CD4-positive, CD25-positive, alpha-beta regulatory T cell (primary cell): ENCODE data around the gene BRINP3. TPM values are rescaled to one million over a fixed set of nuclear protein-coding genes. Genes with fewer than 3 reads are reported as not detected.

Experiments
- ATAC-seq, 2 donors: fragments of 150-1000 bp; cut with Tn5 transposase; one replicate each; pipeline ENCODE4 v1.10.0; 2021; ENCODE audit warnings: low read depth in 2 of 2, moderate number of reproducible peaks in 2 of 2, moderate library complexity in 1 of 2
- DNase-seq, 3 donors: peaks; one replicate each; pipeline versions ENCODE4 v3.0.0 to v3.0.0-alpha.2; 2012 to 2022; ENCODE audit warnings: mixed read lengths in 1 of 3
- H3K27ac ChIP-seq: one replicate; pipeline ENCODE4 v1.7.0; 2013; ENCODE audit warnings: mild to moderate bottlenecking, low read length; ENCODE audit not compliant: insufficient read depth, poor library complexity, severe bottlenecking
- H3K27me3 ChIP-seq: one replicate; pipeline ENCODE4 v1.7.0; 2013; ENCODE audit warnings: low read length; ENCODE audit not compliant: control insufficient read depth, insufficient read depth
- H3K36me3 ChIP-seq: one replicate; pipeline ENCODE4 v1.7.0; 2013; ENCODE audit warnings: mild to moderate bottlenecking, low read length, moderate library complexity; ENCODE audit not compliant: control insufficient read depth, insufficient read depth
- H3K4me1 ChIP-seq: 2 replicates; pipeline ENCODE4 v1.7.0; 2013; ENCODE audit warnings: mild to moderate bottlenecking, low read length; ENCODE audit not compliant: insufficient read depth, control insufficient read depth, poor library complexity, severe bottlenecking
- H3K4me3 ChIP-seq: one replicate; pipeline ENCODE4 v1.7.0; 2013; ENCODE audit warnings: low read depth, mild to moderate bottlenecking, low read length, moderate library complexity
- H3K9me3 ChIP-seq, 2 experiments: 1 replicate in 1 of 2; 2 replicates in 1 of 2; pipeline ENCODE4 v1.7.0; 2013; ENCODE audit warnings: low read length in 2 of 2, mild to moderate bottlenecking in 1 of 2, moderate library complexity in 1 of 2; ENCODE audit not compliant: control insufficient read depth in 2 of 2
- H3K27ac Mint-ChIP-seq, 3 donors: one replicate each; pipeline ENCODE4 v1.8.0; 2020 to 2022; ENCODE audit warnings: mild to moderate bottlenecking in 3 of 3, mixed read lengths in 3 of 3, moderate library complexity in 2 of 3
- H3K27me3 Mint-ChIP-seq: one replicate; pipeline ENCODE4 v1.8.0; 2022; ENCODE audit warnings: mild to moderate bottlenecking, mixed read lengths
- H3K36me3 Mint-ChIP-seq: one replicate; pipeline ENCODE4 v1.8.0; 2020; ENCODE audit warnings: mixed read lengths
- H3K4me1 Mint-ChIP-seq, 4 donors: one replicate each; pipeline ENCODE4 v1.8.0; 2020 to 2022; ENCODE audit warnings: mixed read lengths in 4 of 4, mild to moderate bottlenecking in 1 of 4
- H3K4me3 Mint-ChIP-seq, 4 donors: one replicate each; pipeline ENCODE4 v1.8.0; 2020 to 2022; ENCODE audit warnings: mild to moderate bottlenecking in 4 of 4, mixed read lengths in 4 of 4, moderate library complexity in 3 of 4
- H3K9me3 Mint-ChIP-seq, 7 donors: one replicate each; pipeline ENCODE4 v1.8.0; 2020 to 2022; ENCODE audit warnings: mixed read lengths in 7 of 7, mild to moderate bottlenecking in 3 of 7, moderate library complexity in 2 of 7
- polyA plus RNA-seq, 4 donors: library from polyadenylated mRNA; unstranded; fragments of 300-500 nt; fragmentation: Illumina TruSeq; gene quantifications; one replicate each; pipeline ENCODE4 v1.2.3, GENCODE V29; 2021
- total RNA-seq: library from RNA; stranded (reverse); gene quantifications from one replicate; pipeline ENCODE4 v1.2.3, GENCODE V29; 2022

The BRINP3 gene
- total and polyA plus RNA-seq, 5 donors from 2014 or later: not detected

- Mint-ChIP-seq H3K4me3 (no peak overlapping the region), H3K27ac (no peak overlapping the region), H3K36me3 (no peaks in the 10 kb centered on the region), H3K27me3 (peaks cover 4% of the 10 kb centered on the region), H3K9me3 (peaks cover 1 to 7% (median 3%) of the 10 kb centered on the region in 7 donors), H3K4me1 (no peaks in the 10 kb centered on the region)
- Histone ChIP-seq H3K9me3 (no peaks in the 10 kb centered on the region), H3K27me3 (no peaks in the 10 kb centered on the region), H3K4me1 (no peaks in the 10 kb centered on the region), H3K36me3 (no peaks in the 10 kb centered on the region), H3K4me3 (no peak overlapping the region), H3K27ac (no peak overlapping the region)
- DNase-seq (no peak), ATAC-seq (no peak)
These were observed 360.7 kb downstream of the BRINP3 start for GRCh38 chr1:190116921-190117320.

- no peak overlapping the region for H3K27ac Mint-ChIP-seq
- Histone ChIP-seq H3K9me3 (no peaks in the 10 kb centered on the region), H3K4me1 (no peaks in the 10 kb centered on the region), H3K27ac (no peak overlapping the region), H3K27me3 (no peaks in the 10 kb centered on the region), H3K36me3 (no peaks in the 10 kb centered on the region), H3K4me3 (no peak overlapping the region)
- H3K4me3 Mint-ChIP-seq: no peak overlapping the region
- peaks cover 0 to 21% (median 3%) of the 10 kb centered on the region in 7 donors for H3K9me3 Mint-ChIP-seq
- H3K36me3 Mint-ChIP-seq: no peaks in the 10 kb centered on the region
- no peaks in the 10 kb centered on the region for H3K27me3 Mint-ChIP-seq
- no peak for ATAC-seq
- no peaks in the 10 kb centered on the region for H3K4me1 Mint-ChIP-seq
- no peak for DNase-seq
These were observed 372.7 kb downstream of the BRINP3 start for GRCh38 chr1:190104961-190105360.

- H3K9me3 Mint-ChIP-seq: peaks cover 0 to 20% (median 5%) of the 10 kb centered on the region in 7 donors
- no peak for ATAC-seq
- no peaks in the 10 kb centered on the region for H3K36me3 Mint-ChIP-seq
- H3K4me1 Mint-ChIP-seq: no peaks in the 10 kb centered on the region
- Histone ChIP-seq H3K36me3 (no peaks in the 10 kb centered on the region), H3K4me3 (no peak overlapping the region), H3K27me3 (no peaks in the 10 kb centered on the region), H3K27ac (no peak overlapping the region), H3K4me1 (no peaks in the 10 kb centered on the region), H3K9me3 (peaks cover 0 to 3% of the 10 kb centered on the region in 2 experiments)
- DNase-seq: no peak
- no peak overlapping the region for H3K4me3 Mint-ChIP-seq
- H3K27me3 Mint-ChIP-seq: no peaks in the 10 kb centered on the region
- no peak overlapping the region for H3K27ac Mint-ChIP-seq
These were observed 374.8 kb downstream of the BRINP3 start for GRCh38 chr1:190102757-190103326.

- peaks cover 0 to 13% (median 5%) of the 10 kb centered on the region in 7 donors for H3K9me3 Mint-ChIP-seq
- no peaks in the 10 kb centered on the region for H3K36me3 Mint-ChIP-seq
- H3K27me3 ChIP-seq: no peaks in the 10 kb centered on the region
- no peaks in the 10 kb centered on the region for H3K4me1 ChIP-seq
- H3K4me1 Mint-ChIP-seq: no peaks in the 10 kb centered on the region
- H3K4me3 Mint-ChIP-seq: no peak overlapping the region
- no peaks in the 10 kb centered on the region for H3K27me3 Mint-ChIP-seq
- peaks cover 3 to 4% of the 10 kb centered on the region in 2 experiments for H3K9me3 ChIP-seq
- no peak overlapping the region for H3K27ac Mint-ChIP-seq
- no peaks in the 10 kb centered on the region for H3K36me3 ChIP-seq
- DNase-seq (no peak), ATAC-seq (no peak)
- no peak overlapping the region for H3K4me3 ChIP-seq
- no peak overlapping the region for H3K27ac ChIP-seq
These were observed 375.9 kb downstream of the BRINP3 start for GRCh38 chr1:190101756-190102155.

- no peaks in the 10 kb centered on the region for H3K36me3 ChIP-seq
- H3K27ac Mint-ChIP-seq: no peak overlapping the region
- no peak for DNase-seq
- no peak overlapping the region for H3K27ac ChIP-seq
- no peaks in the 10 kb centered on the region for H3K36me3 Mint-ChIP-seq
- H3K4me1 Mint-ChIP-seq: no peaks in the 10 kb centered on the region
- H3K27me3 ChIP-seq: no peaks in the 10 kb centered on the region
- no peak overlapping the region for H3K4me3 ChIP-seq
- peaks cover 3 to 4% of the 10 kb centered on the region in 2 experiments for H3K9me3 ChIP-seq
- H3K27me3 Mint-ChIP-seq: no peaks in the 10 kb centered on the region
- no peak for ATAC-seq
- H3K4me3 Mint-ChIP-seq: no peak overlapping the region
- peaks cover 0 to 13% (median 5%) of the 10 kb centered on the region in 7 donors for H3K9me3 Mint-ChIP-seq
- H3K4me1 ChIP-seq: no peaks in the 10 kb centered on the region
These were observed 378.9 kb downstream of the BRINP3 start for GRCh38 chr1:190098756-190099155.

- no peak overlapping the region for H3K4me3 Mint-ChIP-seq
- DNase-seq (no peak), ATAC-seq (no peak)
- no peak overlapping the region for H3K4me3 ChIP-seq
- H3K36me3 Mint-ChIP-seq: no peaks in the 10 kb centered on the region
- no peaks in the 10 kb centered on the region for H3K4me1 Mint-ChIP-seq
- no peaks in the 10 kb centered on the region for H3K27me3 Mint-ChIP-seq
- no peaks in the 10 kb centered on the region for H3K27me3 ChIP-seq
- H3K9me3 Mint-ChIP-seq: peaks cover 0 to 13% (median 4%) of the 10 kb centered on the region in 7 donors
- no peaks in the 10 kb centered on the region for H3K4me1 ChIP-seq
- no peak overlapping the region for H3K27ac Mint-ChIP-seq
- H3K36me3 ChIP-seq: no peaks in the 10 kb centered on the region
- H3K27ac ChIP-seq: no peak overlapping the region
- peaks cover 3 to 4% of the 10 kb centered on the region in 2 experiments for H3K9me3 ChIP-seq
These were observed 379.6 kb downstream of the BRINP3 start for GRCh38 chr1:190098107-190098506.

GRCh38 chr1:190095596-190095995, 382.1 kb downstream of the BRINP3 start:
- no peaks in the 10 kb centered on the region for H3K36me3 Mint-ChIP-seq
- no peaks in the 10 kb centered on the region for H3K4me1 Mint-ChIP-seq

GRCh38 chr1:190084552-190084951, 393.1 kb downstream of the BRINP3 start:
- Histone ChIP-seq H3K27me3 (no peaks in the 10 kb centered on the region), H3K36me3 (no peaks in the 10 kb centered on the region), H3K9me3 (no peaks in the 10 kb centered on the region), H3K4me3 (no peak overlapping the region), H3K27ac (no peak overlapping the region), H3K4me1 (no peaks in the 10 kb centered on the region)
- Mint-ChIP-seq H3K4me1 (no peaks in the 10 kb centered on the region), H3K4me3 (no peak overlapping the region), H3K9me3 (peaks cover 0 to 7% (median 3%) of the 10 kb centered on the region in 7 donors), H3K27ac (no peak overlapping the region), H3K36me3 (no peaks in the 10 kb centered on the region), H3K27me3 (no peaks in the 10 kb centered on the region)
- no peak for ATAC-seq
- DNase-seq: no peak

More at GRCh38 chr1:190095596-190095995, 382.1 kb downstream of the BRINP3 start:
- H3K27ac Mint-ChIP-seq: no peak overlapping the region
- no peaks in the 10 kb centered on the region for H3K27me3 Mint-ChIP-seq
- ATAC-seq (no peak), DNase-seq (no peak)
- Histone ChIP-seq H3K4me3 (no peak overlapping the region), H3K9me3 (peaks cover 3 to 4% of the 10 kb centered on the region in 2 experiments), H3K27me3 (no peaks in the 10 kb centered on the region), H3K27ac (no peak overlapping the region), H3K36me3 (no peaks in the 10 kb centered on the region), H3K4me1 (no peaks in the 10 kb centered on the region)
- no peak overlapping the region for H3K4me3 Mint-ChIP-seq
- peaks cover 1 to 8% (median 4%) of the 10 kb centered on the region in 7 donors for H3K9me3 Mint-ChIP-seq
